Measurements from ENCODE around the gene SULT1A1.
"Not testable (repeated sequence)": the region's sequence is repeated elsewhere in the genome, so short reads cannot be mapped to it uniquely, and the experiment has no call there.

Gene SULT1A1

GRCh38 chr16:28608496-28608808, 1.4 kb downstream of the SULT1A1 start:
- DNase-seq, result not testable (repeated sequence)

DNA sequence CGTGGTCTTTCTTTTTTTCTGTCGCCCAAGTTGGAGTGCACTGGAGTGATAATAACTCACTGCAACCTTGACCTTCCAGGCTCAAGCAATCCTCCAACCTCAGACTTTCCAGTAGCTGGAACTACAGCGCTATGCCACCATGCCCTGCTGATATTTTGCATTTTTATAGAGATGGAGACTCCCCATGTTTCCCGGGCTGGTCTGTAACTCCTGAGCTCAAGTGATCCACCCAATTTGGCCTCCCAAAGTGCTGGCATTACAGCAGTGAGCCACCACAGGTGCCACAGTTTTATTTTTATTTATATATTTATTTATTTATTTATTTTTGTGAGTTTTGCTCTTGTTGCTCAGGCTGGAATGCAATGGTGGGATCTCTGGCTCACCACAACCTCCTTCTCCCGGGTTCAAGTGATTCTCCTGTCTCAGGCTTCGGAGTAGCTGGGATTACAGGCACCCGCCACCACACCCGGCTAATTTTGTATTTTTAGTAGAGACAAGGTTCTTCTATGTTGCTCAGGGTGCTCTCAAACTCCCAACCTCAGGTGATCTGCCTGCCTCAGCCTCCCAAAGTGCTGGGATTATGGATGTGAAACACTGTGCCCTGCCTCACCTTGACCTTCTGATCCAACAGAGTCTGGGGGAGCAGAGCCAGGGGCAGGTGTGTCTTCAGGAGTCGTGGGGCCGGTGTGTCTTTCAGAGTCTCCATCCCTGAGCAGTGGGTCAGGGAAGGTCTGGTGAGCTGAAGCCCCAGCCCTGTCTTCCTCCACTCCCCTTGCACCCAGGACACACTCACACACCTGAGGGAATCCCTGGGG, 2.0 kb downstream of the SULT1A1 start:
- not testable (repeated sequence) for DNase-seq

DNA sequence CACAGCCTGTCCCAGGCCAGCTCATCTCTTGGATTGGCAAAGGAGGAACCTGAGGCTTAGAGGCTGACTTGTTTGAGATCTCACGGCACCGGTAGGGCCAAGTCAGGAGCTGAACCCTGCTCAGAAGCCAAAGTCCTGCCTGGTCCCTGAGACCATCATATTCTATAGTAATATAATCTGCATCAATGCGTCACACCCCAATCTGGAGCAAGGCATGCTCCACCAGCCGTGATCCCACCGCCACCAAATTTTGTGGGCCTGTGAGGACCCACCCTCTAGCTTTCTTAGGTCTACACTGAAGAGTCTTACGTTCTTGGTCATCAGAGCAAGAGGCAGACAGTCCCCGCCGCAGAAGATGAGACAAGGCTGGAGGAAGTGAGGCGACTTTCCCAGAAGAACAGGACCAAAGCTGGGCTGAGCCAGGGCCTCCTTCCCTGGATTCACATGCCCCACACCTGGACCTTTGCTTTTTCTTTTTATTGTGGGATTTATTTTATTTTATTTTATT, 2.7 kb downstream of the SULT1A1 start:
- no peak for DNase-seq

- no peak for DNase-seq
Observed at GRCh38 chr16:28606291-28607115, 3.3 kb downstream of the SULT1A1 start.

DNA sequence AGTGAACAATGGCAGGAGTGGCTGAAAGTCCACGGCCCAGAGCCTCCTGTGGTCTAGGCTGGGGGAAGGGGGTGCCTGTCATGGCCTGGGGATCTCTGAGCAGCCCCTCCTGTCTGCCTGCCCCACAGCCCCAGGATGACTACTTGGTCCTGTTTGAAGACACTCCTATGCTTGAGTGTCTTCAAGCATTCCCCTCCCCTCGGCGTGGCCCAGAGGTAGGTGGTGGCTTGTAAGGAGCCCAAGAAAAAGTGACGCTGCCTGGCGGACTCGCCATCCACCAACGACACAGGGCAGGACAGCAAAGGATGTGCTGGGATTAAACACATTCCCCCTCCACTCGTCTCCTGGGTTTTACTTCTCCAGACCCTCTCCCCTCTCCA, 5.7 kb downstream of the SULT1A1 start:
- DNase-seq, result no peak

DNA sequence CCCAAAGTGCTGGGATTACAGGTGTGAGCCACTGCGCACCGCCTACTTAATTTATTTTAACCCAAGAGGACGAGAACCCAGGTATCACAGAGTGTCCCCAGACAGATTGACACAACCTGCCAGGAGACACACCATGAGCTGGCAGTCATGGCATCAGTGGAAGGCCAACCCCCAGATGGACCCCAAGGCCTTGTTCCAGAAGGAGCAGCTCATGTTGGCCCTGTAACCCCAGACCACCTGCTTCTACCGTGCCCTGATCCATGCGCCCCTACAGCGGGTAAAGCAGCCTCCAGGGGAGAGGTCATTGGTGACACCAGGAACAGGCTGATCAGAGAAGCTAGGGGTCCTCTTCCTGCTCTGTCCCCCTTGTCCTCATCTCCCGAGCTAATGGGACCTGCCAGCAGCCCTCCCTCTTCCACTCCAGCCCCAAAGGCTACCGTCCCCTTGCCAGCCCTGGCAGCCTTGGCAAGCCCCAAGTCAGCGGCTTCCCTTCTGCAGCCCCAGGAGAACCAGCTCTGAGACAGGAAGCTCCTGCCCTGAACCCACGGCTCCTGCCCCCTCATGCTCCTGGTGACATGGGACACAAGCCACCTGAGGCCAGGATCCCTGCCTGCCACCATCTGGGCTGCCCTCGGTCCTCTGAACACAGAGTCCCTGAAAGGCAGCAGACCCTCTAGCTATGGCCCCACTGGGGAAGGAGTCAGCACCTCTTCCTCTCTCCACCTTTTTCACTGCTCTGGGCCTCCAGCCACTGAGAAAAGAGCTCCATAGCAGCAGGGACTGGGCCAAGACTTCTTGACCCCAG, 6.3 kb downstream of the SULT1A1 start:
- no peak for DNase-seq

- DNase-seq, result no peak
Observed at GRCh38 chr16:28602529-28602928, 7.3 kb downstream of the SULT1A1 start.

DNA sequence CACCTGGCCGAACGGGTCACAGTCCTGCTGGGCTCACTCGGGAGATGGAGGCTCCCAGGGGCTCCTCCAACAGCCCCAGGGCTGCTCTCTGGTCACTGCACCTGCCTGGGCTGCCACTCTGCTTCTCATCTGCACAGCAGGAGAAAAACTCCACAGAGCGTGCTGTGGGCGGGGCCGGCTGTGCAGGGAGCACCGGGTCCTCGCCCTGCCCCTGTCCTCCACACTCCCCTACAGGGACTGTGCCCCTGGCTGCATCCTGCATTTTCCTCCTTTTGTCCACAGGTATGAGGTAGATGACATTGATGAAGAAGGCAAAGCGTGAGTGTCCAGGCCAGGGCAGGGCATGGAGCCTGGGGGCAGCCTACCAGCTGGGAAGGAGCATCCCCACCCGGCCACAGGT, 7.8 kb downstream of the SULT1A1 start:
- not testable (repeated sequence) for DNase-seq

- DNase-seq, result not testable (repeated sequence)
Observed at GRCh38 chr16:28601589-28601988, 8.3 kb downstream of the SULT1A1 start.

- not testable (repeated sequence) for DNase-seq
Observed at GRCh38 chr16:28600965-28601364, 8.9 kb downstream of the SULT1A1 start.

DNA sequence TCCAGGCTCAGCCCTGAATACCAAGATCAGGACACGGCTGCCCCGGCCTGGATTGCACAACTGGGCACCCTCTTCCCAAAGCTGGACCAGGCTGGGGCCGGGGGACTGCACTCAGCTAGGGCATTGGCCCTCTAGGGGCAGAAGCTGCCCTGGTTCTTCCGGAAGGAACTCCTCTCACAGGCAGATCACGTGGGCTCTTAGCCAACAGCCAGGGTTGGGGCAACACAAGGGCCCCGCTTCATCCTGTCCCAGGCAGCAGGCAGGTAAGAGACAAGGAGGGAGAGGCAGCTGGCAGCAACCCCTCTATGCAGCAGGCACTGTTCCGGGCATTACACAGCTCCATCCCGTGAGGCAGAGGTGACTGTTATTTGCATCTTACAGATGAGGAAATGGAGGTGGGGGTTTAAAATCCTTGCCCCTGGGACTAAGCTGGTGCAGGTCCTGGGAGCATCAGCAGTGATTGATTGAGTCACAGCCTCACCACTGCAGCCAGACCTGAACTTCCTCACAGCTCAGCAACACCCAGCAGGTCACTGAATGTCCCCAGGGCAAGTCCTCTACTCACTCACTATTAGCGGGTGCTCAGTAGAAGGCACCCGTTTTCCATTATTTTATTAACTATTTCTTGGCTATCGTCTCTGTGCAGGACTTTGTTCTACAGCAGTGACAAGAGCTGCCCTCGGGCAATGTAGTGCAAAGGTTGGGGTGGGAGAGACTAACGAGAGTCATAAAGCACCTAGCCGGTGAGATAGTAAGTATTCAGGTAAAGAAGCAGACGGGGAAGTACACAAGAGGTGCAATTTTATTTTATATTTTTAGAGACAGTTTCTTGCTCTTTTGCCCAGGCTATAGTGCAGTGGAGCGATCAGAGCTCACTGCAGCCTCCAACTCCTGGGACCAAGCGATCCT, 10.2 kb downstream of the SULT1A1 start:
- not testable (repeated sequence) for DNase-seq

DNA sequence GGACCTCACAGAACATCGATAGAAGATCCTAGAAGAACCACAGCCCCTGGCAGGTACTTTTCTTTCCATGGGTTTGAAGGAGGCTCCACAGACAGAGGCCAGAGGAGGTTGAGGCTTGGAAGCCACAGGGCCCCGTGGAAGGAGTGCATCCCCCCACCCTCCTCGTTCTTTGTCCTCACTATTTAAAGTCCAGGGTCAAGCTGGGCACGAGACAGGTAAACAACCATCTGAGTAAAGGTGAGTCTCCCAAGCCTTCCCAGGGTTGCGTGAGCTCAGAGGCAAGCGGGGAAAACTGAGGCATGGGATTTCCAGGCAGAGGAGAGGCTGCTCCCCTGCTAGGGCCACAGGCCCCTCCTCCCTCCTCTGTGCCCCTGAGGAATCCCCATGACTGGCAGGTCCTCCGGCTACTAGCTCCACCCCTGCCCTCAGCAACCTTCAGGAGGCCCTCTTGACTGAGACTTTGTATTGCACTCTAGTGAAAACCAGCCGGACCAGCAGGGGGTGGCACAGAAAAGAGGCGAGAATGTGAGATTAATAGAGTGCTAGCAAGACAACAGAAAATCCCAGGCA, 12.1 kb downstream of the SULT1A1 start:
- no peak for DNase-seq

DNA sequence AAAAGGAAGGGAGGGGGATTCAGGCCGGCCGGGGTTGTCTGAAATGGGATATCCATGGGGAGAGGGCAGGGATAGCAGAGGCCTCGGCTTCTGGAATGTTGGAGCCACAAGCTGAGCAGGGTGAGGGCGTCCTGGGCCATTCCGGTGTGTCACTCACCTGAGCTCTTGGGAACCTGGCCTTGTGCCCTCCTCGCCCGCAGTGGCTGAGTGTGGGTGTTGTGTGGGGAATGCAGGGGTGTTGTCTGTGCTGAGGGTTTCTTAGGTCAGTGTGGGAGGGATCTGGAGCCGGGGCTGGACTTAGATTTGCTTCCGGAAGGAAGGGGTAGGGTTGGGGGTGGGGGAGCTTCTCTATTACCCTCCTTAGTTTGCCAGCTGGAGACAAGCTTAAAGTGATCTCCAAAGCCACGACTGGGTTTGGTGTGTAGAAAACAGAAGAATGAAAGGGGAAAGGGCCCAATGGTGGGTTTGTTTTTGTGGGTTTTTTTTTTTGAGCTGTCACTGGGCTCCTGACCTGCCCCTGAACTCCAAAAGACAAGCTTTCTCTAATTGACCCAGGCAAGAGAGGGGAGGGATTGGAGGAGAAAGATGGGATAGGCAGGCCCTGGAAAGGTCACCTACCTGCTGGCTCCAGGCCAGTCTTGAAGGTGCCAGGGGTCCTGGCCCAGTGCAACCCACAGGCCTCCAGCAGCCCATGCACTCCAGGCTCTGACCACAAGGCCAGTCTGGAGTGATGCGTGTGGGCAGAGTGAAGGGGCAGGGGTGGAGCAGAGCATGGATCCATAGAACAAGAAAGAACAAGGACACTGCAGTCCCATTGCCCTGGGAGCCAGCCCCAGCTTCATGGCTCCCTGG, 12.8 kb downstream of the SULT1A1 start, which contains the start of gene SULT1A2:
SULT1A2 (minus strand) TSS at position 211 of the 852 bp plus-strand sequence. CDS start 1,120 bp downstream, outside the sequence.
- no peak for DNase-seq

DNA sequence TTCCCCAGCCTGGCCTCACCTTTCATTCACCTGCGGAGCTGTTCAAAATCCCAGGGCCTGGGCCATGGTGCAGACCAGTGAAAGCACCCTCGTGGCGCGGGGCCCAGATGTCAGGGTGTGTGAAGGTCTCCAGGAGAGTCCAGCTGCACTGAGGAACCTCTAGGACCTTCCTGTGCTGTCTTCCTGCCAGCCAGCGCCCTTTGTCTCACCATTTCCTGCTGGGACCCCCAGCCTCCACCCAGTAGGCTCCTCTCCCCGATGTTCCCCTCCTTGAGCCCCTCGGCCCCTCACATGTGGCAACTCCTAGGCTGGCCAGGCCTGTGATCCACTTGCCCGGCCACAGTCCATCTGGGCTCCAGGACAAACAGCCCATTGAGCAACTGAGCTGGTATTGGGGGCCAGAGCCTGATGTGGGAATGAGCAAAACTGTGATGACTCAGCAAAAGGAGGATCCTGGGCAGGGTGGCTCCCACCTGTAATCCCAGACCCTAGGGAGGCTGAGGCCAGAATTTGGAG, 13.7 kb downstream of the SULT1A1 start:
- DNase-seq, result no peak

DNA sequence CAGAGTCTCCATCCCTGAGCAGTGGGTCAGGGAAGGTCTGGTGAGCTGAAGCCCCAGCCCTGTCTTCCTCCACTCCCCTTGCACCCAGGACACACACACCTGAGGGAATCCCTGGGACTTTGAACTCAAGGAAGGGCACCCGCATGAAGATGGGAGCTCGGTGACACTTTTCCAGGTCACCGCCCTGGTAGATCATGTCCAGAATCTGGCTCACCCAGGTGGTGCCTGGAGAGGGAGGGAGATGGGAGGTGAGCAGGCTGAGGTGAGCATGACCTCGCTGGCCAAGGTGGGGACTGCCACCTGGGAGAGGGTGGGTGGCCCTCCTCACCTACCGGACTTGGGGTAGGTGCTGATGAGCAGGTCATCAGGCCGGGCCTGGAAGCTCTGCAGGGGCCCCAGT, 14.4 kb downstream of the SULT1A1 start:
- DNase-seq, result not testable (repeated sequence)

DNA sequence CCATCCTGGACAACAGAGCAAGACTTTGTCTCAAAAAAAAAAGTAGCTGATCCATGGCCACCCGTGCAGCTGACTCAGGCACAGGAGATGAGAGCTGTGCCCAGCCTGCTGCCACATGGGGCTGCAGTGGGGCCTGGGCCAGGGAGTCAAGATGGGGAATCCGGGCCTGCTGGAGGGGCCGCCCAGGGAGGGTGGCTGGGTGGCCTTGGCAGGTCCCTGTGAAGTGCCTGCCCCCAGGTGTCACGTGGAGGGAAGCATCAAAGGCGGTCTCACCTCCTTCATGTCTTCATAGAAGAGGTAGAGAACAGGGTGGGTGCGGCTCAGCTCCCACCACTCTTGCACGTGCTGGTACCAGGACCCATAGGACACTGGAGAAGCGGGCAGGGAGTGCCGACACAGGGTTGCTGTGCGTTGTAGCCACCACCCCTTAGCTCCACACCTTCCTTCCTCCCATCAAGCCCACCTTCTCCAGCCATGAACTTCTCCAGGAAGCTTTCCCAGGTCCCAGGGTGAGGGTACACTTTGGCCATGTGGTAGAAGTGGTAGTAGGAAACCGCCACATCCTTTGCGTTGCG, 16.8 kb downstream of the SULT1A1 start:
- no peak for DNase-seq

GRCh38 chr16:28592511-28592910, 17.3 kb downstream of the SULT1A1 start:
- no peak for DNase-seq

DNA sequence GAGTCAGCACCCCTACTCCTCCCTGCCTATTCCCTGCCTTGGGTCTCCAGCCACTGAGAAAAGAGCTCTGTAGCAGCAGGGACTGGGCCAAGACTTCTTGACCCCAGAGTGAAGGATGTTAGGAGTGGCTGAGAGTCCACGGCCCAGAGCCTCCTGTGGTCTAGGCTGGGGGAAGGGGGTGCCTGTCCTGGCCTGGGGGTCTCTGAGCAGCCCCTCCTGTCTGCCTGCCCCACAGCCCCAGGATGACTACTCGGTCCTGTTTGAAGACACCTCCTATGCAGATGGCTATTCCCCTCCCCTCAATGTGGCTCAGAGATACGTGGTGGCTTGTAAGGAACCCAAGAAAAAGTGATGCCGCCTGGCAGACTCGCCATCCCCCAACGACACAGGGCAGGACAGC, 18.5 kb downstream of the SULT1A1 start:
- no peak for DNase-seq

DNA sequence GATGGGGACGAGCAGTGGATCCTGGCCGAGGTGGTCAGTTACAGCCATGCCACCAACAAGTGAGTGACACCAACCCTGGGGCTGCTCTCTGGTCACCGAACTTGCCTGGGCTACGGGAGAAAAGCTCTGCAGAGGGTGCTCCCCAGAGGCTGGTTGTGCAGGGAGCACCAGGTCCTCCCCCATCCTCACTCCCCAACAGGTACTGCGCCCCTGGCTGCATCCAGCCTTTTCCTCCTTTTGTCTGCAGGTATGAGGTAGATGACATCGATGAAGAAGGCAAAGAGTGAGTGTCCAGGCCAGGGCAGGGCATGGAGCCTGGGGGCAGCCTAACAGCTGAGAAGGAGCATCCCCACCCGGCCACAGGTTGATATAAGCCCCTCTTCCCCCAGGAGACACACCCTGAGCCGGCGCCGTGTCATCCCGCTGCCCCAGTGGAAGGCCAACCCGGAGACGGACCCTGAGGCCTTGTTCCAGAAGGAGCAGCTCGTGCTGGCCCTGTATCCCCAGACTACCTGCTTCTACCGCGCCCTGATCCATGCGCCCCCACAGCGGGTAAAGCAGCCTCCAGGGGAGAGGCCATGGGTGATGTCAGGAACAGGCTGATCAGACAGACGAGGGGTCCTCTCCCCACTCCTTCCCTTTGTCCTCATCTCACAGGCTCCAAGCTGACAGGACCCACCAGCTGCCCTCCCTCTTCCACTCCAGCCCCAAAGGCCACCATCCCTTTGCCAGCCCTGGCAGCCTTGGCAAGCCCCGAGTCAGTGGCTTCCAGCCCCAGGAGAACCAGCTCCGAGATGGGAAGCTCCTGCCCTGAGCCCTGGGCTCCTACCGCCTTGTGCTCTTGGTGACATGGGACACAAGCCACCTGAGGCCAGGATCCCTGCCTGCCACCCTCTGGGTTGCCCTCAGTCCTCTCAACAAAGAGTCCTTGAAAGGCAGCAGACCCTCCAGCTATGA, 19.2 kb downstream of the SULT1A1 start:
- no peak for DNase-seq
